OCI-LY1 (cell line): ENCODE data around the gene CDH26.
A peak's percentile ranks its signal among the peaks of the same experiment; 100 is the strongest.

Experiments used
- H2AFZ ChIP-seq: fragments of 200-600 bp; sonication (generic), shearing (Covaris generic); 2 replicates; pipeline ENCODE4 v1.6.0; 2014; ENCODE audit warnings: antibody characterized with exemption, mild to moderate bottlenecking, low read length
- H3F3A ChIP-seq: fragments of 200-600 bp; sonication (generic), shearing (Covaris generic); 2 replicates; pipeline ENCODE4 v1.6.0; 2014; ENCODE audit warnings: mild to moderate bottlenecking, antibody characterized with exemption, low read length, moderate library complexity; ENCODE audit not compliant: insufficient read depth
- H3K27ac ChIP-seq: fragments of 200-600 bp; sonication (generic); 2 replicates; pipeline ENCODE4 v1.5.1; 2014; ENCODE audit warnings: low read length, mixed run types, mild to moderate bottlenecking, low read depth; ENCODE audit not compliant: poor library complexity, severe bottlenecking
- H3K27me3 ChIP-seq: fragments of 200-600 bp; sonication (generic); 2 replicates; pipeline ENCODE4 v1.6.0; 2014; ENCODE audit warnings: antibody characterized with exemption, mild to moderate bottlenecking, low read length, moderate library complexity; ENCODE audit not compliant: insufficient read depth
- H3K36me3 ChIP-seq: fragments of 200-600 bp; sonication (generic); 2 replicates; pipeline ENCODE4 v1.6.1; 2014; ENCODE audit warnings: mild to moderate bottlenecking, antibody characterized with exemption, low read length, moderate library complexity, mixed read lengths; ENCODE audit not compliant: insufficient read depth
- H3K4me1 ChIP-seq: fragments of 200-600 bp; sonication (generic); 2 replicates; pipeline ENCODE4 v1.5.1; 2014; ENCODE audit warnings: mild to moderate bottlenecking, low read length, moderate library complexity; ENCODE audit not compliant: insufficient read depth, severe bottlenecking
- H3K4me2 ChIP-seq: fragments of 200-600 bp; sonication (generic), shearing (Covaris generic); 2 replicates; pipeline ENCODE4 v1.6.1; 2014; ENCODE audit warnings: low read length
- H3K4me3 ChIP-seq: fragments of 200-600 bp; sonication (generic); 2 replicates; pipeline ENCODE4 v1.5.1; 2014; ENCODE audit warnings: low read length, low read depth, mild to moderate bottlenecking, mixed read lengths; ENCODE audit not compliant: poor library complexity, severe bottlenecking
- H3K79me2 ChIP-seq: fragments of 200-600 bp; shearing (Covaris generic); 2 replicates; pipeline ENCODE4 v1.6.1; 2016; ENCODE audit warnings: mixed run types, low read length, mixed read lengths; ENCODE audit not compliant: insufficient read depth
- H3K9ac ChIP-seq: fragments of 200-600 bp; sonication (generic), shearing (Covaris generic); 2 replicates; pipeline ENCODE4 v1.6.1; 2014; ENCODE audit warnings: mild to moderate bottlenecking, low read length, mixed read lengths
- H3K9me2 ChIP-seq: fragments of 200-600 bp; sonication (generic), shearing (Covaris generic); 2 replicates; pipeline ENCODE4 v1.6.1; 2014; ENCODE audit warnings: low read depth, mild to moderate bottlenecking, low read length, mixed read lengths
- H3K9me3 ChIP-seq: fragments of 200-600 bp; shearing (Covaris generic); 2 replicates; pipeline ENCODE4 v1.6.1; 2014; ENCODE audit warnings: low read length, mixed read lengths
- H4K20me1 ChIP-seq: fragments of 200-600 bp; sonication (generic), shearing (Covaris generic); 2 replicates; pipeline ENCODE4 v1.6.0; 2016; ENCODE audit warnings: mild to moderate bottlenecking, low read length; ENCODE audit not compliant: insufficient read depth
- EZH2 ChIP-seq: fragments of 200-600 bp; sonication (generic), shearing (Covaris generic); IDR thresholded peaks from 2 replicates; pipeline ENCODE4 v1.8.0; 2017; ENCODE audit warnings: borderline replicate concordance, mixed run types, mild to moderate bottlenecking, antibody characterized with exemption, low read length, moderate library complexity, mixed read lengths
- TF ChIP-seq, protein P1 (sequence below): fragments of 200-600 bp; sonication (generic), shearing (Covaris generic); IDR thresholded peaks from 2 replicates; pipeline ENCODE4 v1.5.1; 2017; ENCODE audit warnings: mild to moderate bottlenecking, antibody characterized with exemption, low read length, moderate library complexity, mixed read lengths

The CDH26 gene

DNA sequence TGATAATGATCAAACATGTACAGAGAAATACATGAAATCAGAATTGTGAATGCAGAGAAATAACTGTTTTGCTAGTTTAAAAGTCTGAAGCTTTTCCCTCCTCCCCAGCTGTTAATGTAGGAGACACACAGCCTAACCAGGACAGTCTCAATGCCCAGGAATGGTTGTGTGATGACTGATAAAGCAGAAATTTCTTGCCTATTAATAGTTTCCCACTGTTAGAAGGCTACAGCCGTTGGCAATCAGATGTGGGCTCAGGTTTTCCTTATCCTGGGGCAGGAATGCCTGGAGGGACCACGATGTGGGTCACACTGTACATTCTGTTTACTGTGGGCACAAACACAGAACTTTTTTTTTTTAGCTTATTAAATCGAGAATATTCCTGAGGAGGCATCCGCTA lies 20.0 kb upstream of the CDH26 start:
- Histone ChIP-seq H3K9ac (no peak overlapping the region; the same call in 1 of the 2 replicates), H3F3A (no peaks in the 10 kb centered on the region), H3K27ac (no peak overlapping the region), H3K36me3 (peaks cover 7% of the 10 kb centered on the region), H2AFZ (no peak overlapping the region), H3K9me2 (no peaks in the 10 kb centered on the region), H3K4me1 (peaks cover 35% of the 10 kb centered on the region), H3K79me2 (no peaks in the 10 kb centered on the region), H3K9me3 (no peaks in the 10 kb centered on the region), H3K27me3 (no peaks in the 10 kb centered on the region), H4K20me1 (no peaks in the 10 kb centered on the region), H3K4me3 (peak overlapping the region; percentile 24), H3K4me2 (peak overlapping the region; percentile 77; the same call in 1 of the 2 replicates)
- no peak for TF ChIP-seq EZH2
- TF ChIP-seq, protein P1, sequence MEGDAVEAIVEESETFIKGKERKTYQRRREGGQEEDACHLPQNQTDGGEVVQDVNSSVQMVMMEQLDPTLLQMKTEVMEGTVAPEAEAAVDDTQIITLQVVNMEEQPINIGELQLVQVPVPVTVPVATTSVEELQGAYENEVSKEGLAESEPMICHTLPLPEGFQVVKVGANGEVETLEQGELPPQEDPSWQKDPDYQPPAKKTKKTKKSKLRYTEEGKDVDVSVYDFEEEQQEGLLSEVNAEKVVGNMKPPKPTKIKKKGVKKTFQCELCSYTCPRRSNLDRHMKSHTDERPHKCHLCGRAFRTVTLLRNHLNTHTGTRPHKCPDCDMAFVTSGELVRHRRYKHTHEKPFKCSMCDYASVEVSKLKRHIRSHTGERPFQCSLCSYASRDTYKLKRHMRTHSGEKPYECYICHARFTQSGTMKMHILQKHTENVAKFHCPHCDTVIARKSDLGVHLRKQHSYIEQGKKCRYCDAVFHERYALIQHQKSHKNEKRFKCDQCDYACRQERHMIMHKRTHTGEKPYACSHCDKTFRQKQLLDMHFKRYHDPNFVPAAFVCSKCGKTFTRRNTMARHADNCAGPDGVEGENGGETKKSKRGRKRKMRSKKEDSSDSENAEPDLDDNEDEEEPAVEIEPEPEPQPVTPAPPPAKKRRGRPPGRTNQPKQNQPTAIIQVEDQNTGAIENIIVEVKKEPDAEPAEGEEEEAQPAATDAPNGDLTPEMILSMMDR = no peak

DNA sequence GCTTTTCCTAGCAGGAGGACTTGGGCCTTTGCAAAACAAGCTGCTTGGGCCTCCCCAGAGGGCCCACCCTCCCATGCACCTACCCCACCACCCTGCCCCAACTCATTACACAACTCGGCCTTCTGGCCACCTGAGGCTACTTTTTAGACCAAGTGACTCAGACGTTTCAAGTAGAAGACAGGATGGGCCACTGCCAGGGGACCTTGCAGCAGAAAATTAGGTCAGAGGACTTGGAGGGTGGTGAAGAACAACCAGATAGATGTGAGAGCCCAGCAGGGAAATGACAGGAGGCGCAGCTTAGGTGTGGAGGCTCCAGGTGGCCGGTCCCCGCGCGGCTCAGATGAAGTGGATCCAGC lies 19.5 kb upstream of the CDH26 start:
- Histone ChIP-seq H2AFZ (no peak overlapping the region), H3K9me3 (no peaks in the 10 kb centered on the region), H3K9me2 (no peaks in the 10 kb centered on the region), H3K36me3 (peaks cover 11% of the 10 kb centered on the region), H3K4me3 (peak overlapping the region; percentile 13), H3K79me2 (no peaks in the 10 kb centered on the region), H3K4me2 (peak overlapping the region; percentile 77; the same call in 1 of the 2 replicates), H3K27ac (no peak overlapping the region), H3K4me1 (peaks cover 35% of the 10 kb centered on the region), H3K27me3 (no peaks in the 10 kb centered on the region), H3K9ac (no peak overlapping the region; the same call in 1 of the 2 replicates), H3F3A (no peaks in the 10 kb centered on the region), H4K20me1 (no peaks in the 10 kb centered on the region)
- no peak for TF ChIP-seq EZH2
- TF ChIP-seq, protein P1 = no peak

DNA sequence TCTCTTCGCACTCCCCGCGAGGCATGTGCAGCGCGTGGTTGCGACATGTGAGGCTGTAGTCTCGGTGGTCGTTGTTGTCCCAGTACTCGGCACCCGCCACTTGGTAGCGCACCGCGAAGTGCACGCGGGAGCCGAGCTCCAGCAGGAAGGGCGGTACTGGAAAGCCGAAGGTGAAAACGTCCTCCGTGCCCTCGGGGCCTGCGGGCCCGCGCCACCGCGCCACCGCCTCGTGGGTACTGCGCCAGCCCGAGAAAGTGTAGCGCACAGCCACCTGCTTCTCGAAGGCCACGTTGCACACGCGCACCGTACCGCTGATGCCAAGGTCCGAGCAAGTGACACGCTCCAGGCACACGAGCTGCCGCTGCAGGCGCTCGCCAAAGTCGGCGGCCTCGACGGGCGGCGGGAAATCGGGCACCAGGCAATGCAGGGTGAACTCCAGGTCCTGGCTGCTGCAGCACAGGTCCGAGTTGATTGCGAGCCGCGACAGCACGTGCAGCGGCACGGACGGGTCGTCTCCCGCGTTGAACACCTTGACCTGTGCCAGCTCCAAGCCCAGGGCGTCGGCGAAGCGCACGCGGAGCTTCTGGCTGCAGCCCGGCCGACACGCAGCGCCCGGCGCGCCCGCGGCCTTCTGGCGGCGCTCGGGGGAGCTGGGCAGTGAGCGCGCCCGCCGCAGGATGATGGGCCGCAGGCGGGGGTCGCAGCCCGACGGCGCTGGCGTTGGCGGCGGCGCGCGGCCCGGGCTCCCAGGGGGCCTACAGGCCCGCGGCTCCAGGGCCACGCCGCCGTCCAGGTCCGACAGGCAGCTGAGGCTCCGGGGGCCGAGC lies 19.0 kb upstream of the CDH26 start:
- H3K27ac ChIP-seq = no peak overlapping the region
- no peak overlapping the region for H2AFZ ChIP-seq
- H3K79me2 ChIP-seq = no peaks in the 10 kb centered on the region
- H3F3A ChIP-seq = no peaks in the 10 kb centered on the region
- no peaks in the 10 kb centered on the region for H3K9me3 ChIP-seq
- TF ChIP-seq, protein P1 = no peak
- no peak for TF ChIP-seq EZH2
- peak overlapping the region; percentile 97 for H3K9ac ChIP-seq
- H4K20me1 ChIP-seq = no peaks in the 10 kb centered on the region
- peaks cover 17% of the 10 kb centered on the region for H3K36me3 ChIP-seq
- H3K27me3 ChIP-seq = no peaks in the 10 kb centered on the region
- H3K4me2 ChIP-seq = peak overlapping the region; percentile 77
- no peaks in the 10 kb centered on the region for H3K9me2 ChIP-seq
- peak overlapping the region; percentile 92 for H3K4me3 ChIP-seq
- H3K4me1 ChIP-seq = peaks cover 35% of the 10 kb centered on the region
